ENCODE results near the gene COLGALT1. TPM values are rescaled to one million over a fixed set of nuclear protein-coding genes. Genes with fewer than 3 reads are reported as not detected.

The COLGALT1 gene
- total RNA-seq, 1 experiment from 2014 or later, result 79.1 TPM

DNA sequence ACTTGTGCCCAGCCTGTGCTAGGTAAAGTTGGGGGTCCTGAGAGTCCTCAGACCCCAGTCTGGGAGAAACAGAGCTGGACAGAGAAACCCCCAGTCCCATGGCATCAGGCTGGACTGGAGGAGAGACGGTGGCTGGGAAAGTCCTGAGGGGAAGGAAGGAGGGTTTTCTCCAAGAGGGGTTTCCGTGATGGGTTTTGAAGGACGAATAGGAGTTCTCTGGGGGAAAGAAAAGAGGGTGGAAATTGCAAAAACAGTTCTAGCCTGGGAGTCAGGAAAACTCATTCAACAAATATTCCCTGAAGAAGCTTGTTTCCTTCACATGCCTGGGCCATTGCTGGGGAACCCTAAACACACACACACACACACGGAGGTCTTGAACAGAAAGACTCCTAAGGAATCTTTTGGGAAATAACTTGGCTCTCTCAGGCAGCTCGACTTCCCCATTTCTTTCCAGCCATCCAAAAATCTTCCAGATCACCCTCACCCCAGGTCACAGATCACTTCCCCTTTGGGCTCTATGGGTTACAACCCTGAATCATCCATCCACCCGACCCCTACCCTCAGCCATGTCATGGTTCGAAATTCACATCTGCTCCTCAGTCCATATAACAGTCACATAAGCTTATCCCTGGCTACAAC lies 47.5 kb downstream of the COLGALT1 start:
- Mint-ChIP-seq H3K27me3 (ENCODE audit: unreplicated experiment) (peaks cover 45% of the 10 kb centered on the region), H3K4me1 (ENCODE audit: low read depth, unreplicated experiment) (peaks cover 6% of the 10 kb centered on the region), H3K36me3 (ENCODE audit: insufficient read depth, unreplicated experiment) (peaks cover 18% of the 10 kb centered on the region), H3K9me3 (ENCODE audit: low read depth, unreplicated experiment) (no peaks in the 10 kb centered on the region), H3K27ac (ENCODE audit: unreplicated experiment) (no peak overlapping the region), H3K4me3 (ENCODE audit: low read depth, unreplicated experiment) (no peak overlapping the region)
- DNase-seq, result no peak
- CTCF ChIA-PET, result no interaction called here
- TF ChIP-seq, protein P1, sequence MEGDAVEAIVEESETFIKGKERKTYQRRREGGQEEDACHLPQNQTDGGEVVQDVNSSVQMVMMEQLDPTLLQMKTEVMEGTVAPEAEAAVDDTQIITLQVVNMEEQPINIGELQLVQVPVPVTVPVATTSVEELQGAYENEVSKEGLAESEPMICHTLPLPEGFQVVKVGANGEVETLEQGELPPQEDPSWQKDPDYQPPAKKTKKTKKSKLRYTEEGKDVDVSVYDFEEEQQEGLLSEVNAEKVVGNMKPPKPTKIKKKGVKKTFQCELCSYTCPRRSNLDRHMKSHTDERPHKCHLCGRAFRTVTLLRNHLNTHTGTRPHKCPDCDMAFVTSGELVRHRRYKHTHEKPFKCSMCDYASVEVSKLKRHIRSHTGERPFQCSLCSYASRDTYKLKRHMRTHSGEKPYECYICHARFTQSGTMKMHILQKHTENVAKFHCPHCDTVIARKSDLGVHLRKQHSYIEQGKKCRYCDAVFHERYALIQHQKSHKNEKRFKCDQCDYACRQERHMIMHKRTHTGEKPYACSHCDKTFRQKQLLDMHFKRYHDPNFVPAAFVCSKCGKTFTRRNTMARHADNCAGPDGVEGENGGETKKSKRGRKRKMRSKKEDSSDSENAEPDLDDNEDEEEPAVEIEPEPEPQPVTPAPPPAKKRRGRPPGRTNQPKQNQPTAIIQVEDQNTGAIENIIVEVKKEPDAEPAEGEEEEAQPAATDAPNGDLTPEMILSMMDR (IDR thresholded peaks at IDR 0.05; ENCODE audit: unreplicated experiment), result no peak
- intact Hi-C loops (cut with micrococcal nuclease; ENCODE audit: unreplicated experiment), result no loop called here
- no TSS peak for BruUV-seq (replicated peaks)

DNA sequence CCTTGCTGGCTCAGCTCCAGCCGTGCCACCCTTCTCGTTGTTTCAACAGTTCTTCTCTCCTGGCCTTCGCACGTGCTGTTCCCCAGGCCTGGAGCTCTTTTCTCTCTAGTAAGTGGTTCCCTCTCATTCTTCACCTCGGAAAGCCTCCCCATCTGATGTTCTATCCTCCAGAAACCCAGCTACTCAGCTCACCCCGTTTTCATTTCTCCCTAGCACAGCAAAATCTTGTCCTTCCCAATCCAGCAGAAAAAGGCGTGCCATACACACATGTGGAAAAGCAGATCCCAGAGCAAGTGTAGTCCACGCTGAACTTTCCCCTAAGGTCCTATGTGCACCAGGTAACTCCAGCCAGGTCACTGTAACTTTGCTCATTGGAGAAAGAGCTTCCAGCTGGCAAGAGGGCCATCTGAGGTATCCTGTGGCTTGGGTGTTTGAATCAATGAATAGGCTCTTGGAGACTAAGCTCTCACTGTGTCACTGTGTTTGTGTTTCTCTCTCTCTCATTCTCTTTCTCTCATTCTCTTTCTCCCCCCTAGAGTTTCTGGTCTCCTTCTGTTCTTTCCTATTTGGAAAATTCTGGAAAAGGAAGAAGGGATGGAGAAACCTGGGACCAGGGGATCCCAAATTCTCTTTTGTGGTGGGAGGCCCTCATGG lies 49.0 kb downstream of the COLGALT1 start:
- CTCF ChIA-PET, result interaction anchor here (1.5 kb wide), 1 partner anchor 24 kb away, joined by 3 read pairs; no protein-coding TSS in a partner anchor
- Mint-ChIP-seq H3K36me3 (ENCODE audit: insufficient read depth, unreplicated experiment) (peaks cover 23% of the 10 kb centered on the region), H3K4me1 (ENCODE audit: low read depth, unreplicated experiment) (peaks cover 6% of the 10 kb centered on the region), H3K27ac (ENCODE audit: unreplicated experiment) (no peak overlapping the region), H3K9me3 (ENCODE audit: low read depth, unreplicated experiment) (no peaks in the 10 kb centered on the region), H3K4me3 (ENCODE audit: low read depth, unreplicated experiment) (no peak overlapping the region), H3K27me3 (ENCODE audit: unreplicated experiment) (peaks cover 45% of the 10 kb centered on the region)
- BruUV-seq (replicated peaks), result no TSS peak
- intact Hi-C loops (cut with micrococcal nuclease; ENCODE audit: unreplicated experiment), result no loop called here
- TF ChIP-seq, protein P1 (IDR thresholded peaks at IDR 0.05; ENCODE audit: unreplicated experiment), result no peak
- no peak for DNase-seq

DNA sequence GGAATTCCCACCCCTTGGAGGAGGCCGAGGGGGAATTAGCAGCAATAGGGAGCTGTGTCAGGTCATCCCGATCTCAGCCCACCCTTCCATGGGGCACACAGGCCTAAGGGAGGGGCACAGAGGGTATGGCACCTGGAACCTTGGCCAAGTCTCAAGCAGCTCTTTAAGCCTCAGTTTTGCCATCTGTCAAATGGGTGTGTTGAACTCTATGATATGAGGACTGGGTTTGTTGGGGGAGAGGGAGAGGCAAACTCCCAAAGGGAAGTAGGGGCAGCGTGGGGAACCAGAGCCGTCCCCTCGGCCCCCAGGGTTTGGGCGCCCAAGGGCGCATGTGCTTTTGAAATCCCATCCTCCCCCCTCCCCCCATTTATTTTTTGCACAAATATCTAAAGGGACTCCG lies 49.7 kb downstream of the COLGALT1 start:
- CTCF ChIA-PET, result interaction anchor here (1.5 kb wide), 1 partner anchor 25 kb away, joined by 3 read pairs; no protein-coding TSS in a partner anchor
- intact Hi-C loops (cut with micrococcal nuclease; ENCODE audit: unreplicated experiment), result no loop called here
- Mint-ChIP-seq H3K27ac (ENCODE audit: unreplicated experiment) (no peak overlapping the region), H3K27me3 (ENCODE audit: unreplicated experiment) (peaks cover 45% of the 10 kb centered on the region), H3K4me3 (ENCODE audit: low read depth, unreplicated experiment) (no peak overlapping the region), H3K9me3 (ENCODE audit: low read depth, unreplicated experiment) (no peaks in the 10 kb centered on the region), H3K36me3 (ENCODE audit: insufficient read depth, unreplicated experiment) (peaks cover 26% of the 10 kb centered on the region), H3K4me1 (ENCODE audit: low read depth, unreplicated experiment) (peaks cover 6% of the 10 kb centered on the region)
- DNase-seq, result no peak
- BruUV-seq (replicated peaks), result no TSS peak
- TF ChIP-seq, protein P1 (IDR thresholded peaks at IDR 0.05; ENCODE audit: unreplicated experiment), result no peak

DNA sequence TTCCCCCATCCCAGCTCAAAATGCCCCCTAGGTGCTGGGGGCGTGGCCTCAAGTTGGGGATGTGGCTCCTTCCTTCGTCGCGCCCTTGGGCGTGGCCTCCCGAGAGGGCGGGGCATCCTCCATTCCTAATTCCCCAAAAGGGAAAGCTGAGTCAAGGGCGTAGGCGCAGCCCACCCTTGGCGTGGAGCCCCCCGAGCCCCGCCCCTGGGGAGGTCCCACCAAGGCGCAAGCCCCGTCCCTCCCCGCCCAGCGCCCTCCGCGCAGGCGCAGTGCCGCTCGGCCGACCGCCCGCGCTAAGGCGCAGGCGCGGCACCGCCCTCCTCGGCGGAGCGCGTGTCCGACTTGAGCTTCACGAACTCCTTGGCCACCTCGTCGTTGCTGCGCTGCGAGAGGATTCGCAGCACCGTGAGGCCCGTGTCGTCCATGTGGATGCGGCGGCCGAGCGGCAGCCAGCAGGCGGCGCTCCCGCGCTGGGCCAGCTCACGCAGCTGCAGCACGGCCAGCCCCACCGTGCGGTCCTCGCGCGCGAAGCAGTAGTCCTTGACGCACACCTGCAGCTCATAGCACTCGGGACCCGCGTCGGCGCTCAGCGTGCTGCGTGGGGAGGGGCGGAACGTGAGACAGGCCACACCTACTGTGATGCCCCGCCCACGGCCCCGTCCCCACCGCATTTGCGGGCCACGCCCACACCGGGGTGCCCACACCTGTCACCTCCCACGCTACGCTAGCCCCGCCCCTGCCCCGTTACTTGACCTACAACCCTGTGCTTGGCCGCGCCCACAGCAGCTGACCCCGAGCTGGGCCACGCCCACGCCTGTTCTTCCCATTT lies 50.5 kb downstream of the COLGALT1 start:
- intact Hi-C loops (cut with micrococcal nuclease; ENCODE audit: unreplicated experiment), result no loop called here
- H3K27me3 Mint-ChIP-seq (ENCODE audit: unreplicated experiment), result peaks cover 41% of the 10 kb centered on the region
- TF ChIP-seq, protein P1 (IDR thresholded peaks at IDR 0.05; ENCODE audit: unreplicated experiment), result peak; percentile 12
- peak overlapping the region; percentile 74 for H3K27ac Mint-ChIP-seq (ENCODE audit: unreplicated experiment)
- CTCF ChIA-PET, result interaction anchor here (0.6 to 2.1 kb wide), 4 partner anchors 16 to 161 kb away, joined by 3 to 14 read pairs (median 6); no protein-coding TSS in a partner anchor
- no TSS peak for BruUV-seq (replicated peaks)
- peak; percentile 86 for DNase-seq
- peaks cover 6% of the 10 kb centered on the region for H3K4me1 Mint-ChIP-seq (ENCODE audit: low read depth, unreplicated experiment)
- peaks cover 26% of the 10 kb centered on the region for H3K36me3 Mint-ChIP-seq (ENCODE audit: insufficient read depth, unreplicated experiment)
- peak overlapping the region; percentile 83 for H3K4me3 Mint-ChIP-seq (ENCODE audit: low read depth, unreplicated experiment)
- H3K9me3 Mint-ChIP-seq (ENCODE audit: low read depth, unreplicated experiment), result no peaks in the 10 kb centered on the region

Measured in Calu3 (cell line).